Activated naive CD4-positive, alpha-beta T cell (primary cell): ENCODE results near the gene PRR36.
A peak's percentile ranks its signal among the peaks of the same experiment; 100 is the strongest.

Source experiments
- DNase-seq, 4 experiments: peaks; one replicate each; lab custom pipeline; 2025; lab: John Stamatoyannopoulos, UW

PRR36 gene

GRCh38 chr19:7872306-7873204, 1.6 kb downstream of the PRR36 start:
- no peak for DNase-seq

- DNase-seq, result peak; percentile 56 to 76 (median 66)
Measured at GRCh38 chr19:7871437-7872305, 2.5 kb downstream of the PRR36 start.

- DNase-seq, result peak in 1 of 4 experiments; percentile 37
Measured at GRCh38 chr19:7870571-7871436, 3.4 kb downstream of the PRR36 start.

- peak in 3 of 4 experiments; percentile 12 to 57 (median 27) for DNase-seq
Measured at GRCh38 chr19:7869910-7870511, 4.2 kb downstream of the PRR36 start.

- DNase-seq, result peak; percentile 77 to 82 (median 79)
Measured at GRCh38 chr19:7869453-7869909, 4.7 kb downstream of the PRR36 start.

GRCh38 chr19:7868671-7869452, 5.3 kb downstream of the PRR36 start:
- DNase-seq, result peak; percentile 77 to 83 (median 79)

GRCh38 chr19:7868326-7868670, 5.9 kb downstream of the PRR36 start:
- DNase-seq, result peak in 1 of 4 experiments; percentile 26

- DNase-seq, result no peak
Measured at GRCh38 chr19:7867092-7867844, 6.9 kb downstream of the PRR36 start.

- no peak for DNase-seq
Measured at GRCh38 chr19:7866399-7867091, 7.6 kb downstream of the PRR36 start.

GRCh38 chr19:7865262-7865911, 8.8 kb downstream of the PRR36 start:
- no peak for DNase-seq

GRCh38 chr19:7864690-7865074, 9.5 kb downstream of the PRR36 start:
- DNase-seq, result no peak

GRCh38 chr19:7863971-7864689, 10.1 kb downstream of the PRR36 start:
- no peak for DNase-seq

GRCh38 chr19:7863157-7863970, 10.8 kb downstream of the PRR36 start:
- no peak for DNase-seq

- peak; percentile 48 to 74 (median 54) for DNase-seq
Measured at GRCh38 chr19:7862413-7862951, 11.7 kb downstream of the PRR36 start.

- DNase-seq, result no peak
Measured at GRCh38 chr19:7861619-7862412, 12.4 kb downstream of the PRR36 start.
